Activated CD4-positive, alpha-beta T cell treated with anti-CD3 and anti-CD28 coated beads for 36 hours (primary cell): ENCODE data around the gene ANXA11. TPM values are rescaled to one million over a fixed set of nuclear protein-coding genes. Genes with fewer than 3 reads are reported as not detected.
"Not testable (repeated sequence)": the region's sequence is repeated elsewhere in the genome, so short reads cannot be mapped to it uniquely, and the experiment has no call there.

ENCODE experiments used
- ATAC-seq: fragments of 200-7000 bp; cut with Tn5 transposase; one replicate; pipeline ENCODE4 v1.10.0; 2021; ENCODE audit warnings: mild to moderate bottlenecking, moderate library complexity
- CTCF ChIA-PET: fragments of 350-600 bp; sonication (Branson Sonifier 250); formaldehyde crosslinking; loops from one replicate; lab custom pipeline; 2021; ENCODE audit warnings: antibody characterized with exemption; lab: Charles Lee
- POLR2A ChIA-PET: fragments of 350-600 bp; sonication (Branson Sonifier 250); formaldehyde crosslinking; loops from one replicate; lab custom pipeline; 2021; ENCODE audit warnings: antibody characterized with exemption, inconsistent platforms; lab: Charles Lee
- DNase-seq: peaks from one replicate; pipeline ENCODE4 v3.0.0-alpha.2; 2020
- H3K27ac Mint-ChIP-seq: one replicate; pipeline ENCODE4 v1.8.0; 2021; ENCODE audit warnings: mixed read lengths
- H3K27me3 Mint-ChIP-seq: one replicate; pipeline ENCODE4 v1.8.0; 2021; ENCODE audit warnings: mixed read lengths
- H3K36me3 Mint-ChIP-seq: one replicate; pipeline ENCODE4 v1.8.0; 2021; ENCODE audit warnings: low read depth, mixed read lengths
- H3K4me1 Mint-ChIP-seq: one replicate; pipeline ENCODE4 v1.8.0; 2021; ENCODE audit warnings: mixed read lengths
- H3K4me3 Mint-ChIP-seq: one replicate; pipeline ENCODE4 v1.8.0; 2021; ENCODE audit warnings: mild to moderate bottlenecking, moderate library complexity, mixed read lengths
- H3K9me3 Mint-ChIP-seq: one replicate; pipeline ENCODE4 v1.8.0; 2021; ENCODE audit warnings: low read depth, mixed read lengths
- intact Hi-C, 2 experiments: fragments of 100-400 bp; cut with DNase I in 1 of 2; cut with micrococcal nuclease in 1 of 2; formaldehyde crosslinking; loops; one replicate each; pipeline versions ENCODE4 v1.14.2 to v1.15.1; 2022 to 2024; cut with DNase I, micrococcal nuclease
- total RNA-seq, 2 experiments: library from RNA; stranded (reverse); gene quantifications; one replicate each; pipeline ENCODE4 v1.2.3, GENCODE V29; 2021

The ANXA11 gene
- total RNA-seq, 2 experiments from 2014 or later: 256 to 348 TPM

GRCh38 chr10:80145406-80146308 lies 59.7 kb downstream of the ANXA11 start:
- Mint-ChIP-seq H3K27ac (peak overlapping the region; percentile 11), H3K36me3 (peaks cover 21% of the 10 kb centered on the region), H3K4me1 (peaks cover 13% of the 10 kb centered on the region)
- ChIA-PET POLR2A (interaction anchor here (0.6 kb wide), 1 partner anchor 10 kb away, joined by 3 read pairs; no protein-coding TSS in a partner anchor), CTCF (interaction anchor here (0.6 to 10.0 kb wide), 7 partner anchors 9 to 771 kb away, joined by 3 to 151 read pairs (median 4); no protein-coding TSS in a partner anchor)
- ATAC-seq, H3K4me3 Mint-ChIP-seq, intact Hi-C loops, DNase-seq, H3K9me3 Mint-ChIP-seq, H3K27me3 Mint-ChIP-seq: not testable (repeated sequence)

GRCh38 chr10:80144696-80145131 lies 60.6 kb downstream of the ANXA11 start:
- ChIA-PET CTCF (interaction anchor here (0.6 to 10.0 kb wide), 19 partner anchors 8 to 750 kb away, joined by 3 to 151 read pairs (median 3); no protein-coding TSS in a partner anchor), POLR2A (interaction anchor here (0.6 to 1.7 kb wide), 3 partner anchors 11 to 77 kb away, joined by 3 to 8 read pairs (median 3); no protein-coding TSS in a partner anchor)
- Mint-ChIP-seq H3K36me3 (peaks cover 14% of the 10 kb centered on the region), H3K4me3 (peak overlapping the region; percentile 61), H3K9me3 (peaks cover 6% of the 10 kb centered on the region), H3K4me1 (peaks cover 13% of the 10 kb centered on the region), H3K27ac (peak overlapping the region; percentile 52), H3K27me3 (peaks cover 2% of the 10 kb centered on the region)
- DNase-seq (peak; percentile 39), ATAC-seq (peak; percentile 32)
- intact Hi-C loops: loop anchor here (1.0 to 5.0 kb wide), 2 partner anchors 61 to 63 kb away; partner anchors contain the start of gene ANXA11 (in 2 of the 2)

- intact Hi-C loops: loop anchor here (1.0 to 5.0 kb wide), 2 partner anchors 61 to 63 kb away; partner anchors contain the start of gene ANXA11 (in 2 of the 2)
- Mint-ChIP-seq H3K9me3 (peaks cover 1% of the 10 kb centered on the region), H3K27ac (peak overlapping the region; percentile 52), H3K27me3 (peaks cover 2% of the 10 kb centered on the region), H3K36me3 (peaks cover 8% of the 10 kb centered on the region), H3K4me3 (peak overlapping the region; percentile 61), H3K4me1 (peaks cover 13% of the 10 kb centered on the region)
- DNase-seq (peak; percentile 65), ATAC-seq (peak; percentile 73)
- POLR2A ChIA-PET: interaction anchor here (0.9 to 1.7 kb wide), 2 partner anchors 53 to 78 kb away, joined by 3 to 8 read pairs; no protein-coding TSS in a partner anchor
- CTCF ChIA-PET: interaction anchor here (0.6 to 10.0 kb wide), 25 partner anchors 9 to 455 kb away, joined by 3 to 151 read pairs (median 4); no protein-coding TSS in a partner anchor
Measured at GRCh38 chr10:80144067-80144695, 61.2 kb downstream of the ANXA11 start.

GRCh38 chr10:80141696-80142460 lies 63.5 kb downstream of the ANXA11 start:
- H3K4me1 Mint-ChIP-seq: peaks cover 13% of the 10 kb centered on the region
- H3K4me3 Mint-ChIP-seq: no peak overlapping the region
- no peaks in the 10 kb centered on the region for H3K9me3 Mint-ChIP-seq
- no peaks in the 10 kb centered on the region for H3K36me3 Mint-ChIP-seq
- no peak for ATAC-seq
- POLR2A ChIA-PET: no interaction called here
- H3K27me3 Mint-ChIP-seq: peaks cover 6% of the 10 kb centered on the region
- CTCF ChIA-PET: interaction anchor here (0.7 to 10.0 kb wide), 7 partner anchors 8 to 83 kb away, joined by 3 to 151 read pairs (median 4); no protein-coding TSS in a partner anchor
- intact Hi-C loops: loop anchor here in 1 of 2 experiments (5.0 kb wide), 1 partner anchor 65 kb away; the partner anchor contains the start of gene ANXA11
- DNase-seq: no peak
- H3K27ac Mint-ChIP-seq: no peak overlapping the region

GRCh38 chr10:80140251-80140650 lies 65.1 kb downstream of the ANXA11 start:
- Mint-ChIP-seq H3K36me3 (no peaks in the 10 kb centered on the region), H3K4me1 (peaks cover 13% of the 10 kb centered on the region), H3K4me3 (no peak overlapping the region), H3K9me3 (no peaks in the 10 kb centered on the region), H3K27ac (no peak overlapping the region), H3K27me3 (peaks cover 6% of the 10 kb centered on the region)
- ChIA-PET POLR2A (no interaction called here), CTCF (interaction anchor here (1.0 kb wide), 1 partner anchor 82 kb away, joined by 3 read pairs; no protein-coding TSS in a partner anchor)
- DNase-seq (no peak), ATAC-seq (no peak)
- intact Hi-C loops: loop anchor here in 1 of 2 experiments (5.0 kb wide), 1 partner anchor 67 kb away; the partner anchor contains the start of gene ANXA11

- no peaks in the 10 kb centered on the region for H3K9me3 Mint-ChIP-seq
- DNase-seq (no peak), ATAC-seq (no peak)
- intact Hi-C loops: no loop called here
- ChIA-PET POLR2A (interaction anchor here (0.7 kb wide), 1 partner anchor 84 kb away, joined by 3 read pairs; no protein-coding TSS in a partner anchor), CTCF (no interaction called here)
- peaks cover 6% of the 10 kb centered on the region for H3K4me1 Mint-ChIP-seq
- H3K27me3 Mint-ChIP-seq: peaks cover 9% of the 10 kb centered on the region
- no peaks in the 10 kb centered on the region for H3K36me3 Mint-ChIP-seq
- H3K4me3 Mint-ChIP-seq: no peak overlapping the region
- H3K27ac Mint-ChIP-seq: no peak overlapping the region
Measured at GRCh38 chr10:80139265-80139664, 66.1 kb downstream of the ANXA11 start.

- Mint-ChIP-seq H3K9me3 (no peaks in the 10 kb centered on the region), H3K27ac (no peak overlapping the region), H3K4me1 (peaks cover 1% of the 10 kb centered on the region), H3K4me3 (no peak overlapping the region), H3K36me3 (no peaks in the 10 kb centered on the region), H3K27me3 (peaks cover 16% of the 10 kb centered on the region)
- CTCF ChIA-PET: interaction anchor here (1.0 kb wide), 1 partner anchor 85 kb away, joined by 3 read pairs; no protein-coding TSS in a partner anchor
- POLR2A ChIA-PET: no interaction called here
- intact Hi-C loops: no loop called here
- no peak for ATAC-seq
- DNase-seq: no peak
Measured at GRCh38 chr10:80137920-80138319, 67.4 kb downstream of the ANXA11 start.

- Mint-ChIP-seq H3K9me3 (no peaks in the 10 kb centered on the region), H3K4me1 (peaks cover 4% of the 10 kb centered on the region), H3K27me3 (peaks cover 19% of the 10 kb centered on the region), H3K27ac (no peak overlapping the region), H3K36me3 (no peaks in the 10 kb centered on the region), H3K4me3 (no peak overlapping the region)
- intact Hi-C loops: no loop called here
- CTCF ChIA-PET: interaction anchor here (1.0 kb wide), 2 partner anchors 78 to 85 kb away, joined by 3 read pairs; no protein-coding TSS in a partner anchor
- ATAC-seq: no peak
- POLR2A ChIA-PET: interaction anchor here (0.7 kb wide), 1 partner anchor 11 kb away, joined by 4 read pairs; no protein-coding TSS in a partner anchor
- DNase-seq: no peak
Measured at GRCh38 chr10:80137031-80137862, 68.1 kb downstream of the ANXA11 start.

GRCh38 chr10:80136134-80136571 lies 69.2 kb downstream of the ANXA11 start:
- Mint-ChIP-seq H3K9me3 (no peaks in the 10 kb centered on the region), H3K4me3 (no peak overlapping the region), H3K27me3 (peaks cover 28% of the 10 kb centered on the region), H3K27ac (no peak overlapping the region), H3K36me3 (no peaks in the 10 kb centered on the region), H3K4me1 (peaks cover 4% of the 10 kb centered on the region)
- DNase-seq: no peak
- ATAC-seq: no peak
- POLR2A ChIA-PET: no interaction called here
- intact Hi-C loops: no loop called here
- CTCF ChIA-PET: interaction anchor here (1.0 kb wide), 1 partner anchor 77 kb away, joined by 3 read pairs; no protein-coding TSS in a partner anchor
